ENCODE results near the gene KIAA1958.

DNA sequence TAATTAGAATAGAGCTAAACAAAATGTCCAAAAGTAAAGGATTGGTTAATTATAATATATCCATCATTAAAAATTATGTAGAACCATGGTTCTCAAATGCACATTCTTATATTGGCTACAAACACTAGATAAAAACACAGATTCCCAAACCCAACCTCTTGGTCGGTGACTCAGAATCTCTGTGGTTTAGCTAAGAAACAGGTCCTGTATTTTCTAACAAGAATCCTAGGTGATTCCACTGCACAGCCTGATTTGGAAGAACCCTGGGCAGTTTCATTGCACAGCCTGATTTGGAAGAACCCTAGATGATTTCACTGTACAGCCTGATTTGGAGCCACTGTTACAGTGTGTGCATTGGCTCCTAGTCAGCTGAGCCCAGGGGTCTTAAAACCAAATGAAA lies 67.9 kb downstream of the KIAA1958 start:
- TF ChIP-seq, protein P1, sequence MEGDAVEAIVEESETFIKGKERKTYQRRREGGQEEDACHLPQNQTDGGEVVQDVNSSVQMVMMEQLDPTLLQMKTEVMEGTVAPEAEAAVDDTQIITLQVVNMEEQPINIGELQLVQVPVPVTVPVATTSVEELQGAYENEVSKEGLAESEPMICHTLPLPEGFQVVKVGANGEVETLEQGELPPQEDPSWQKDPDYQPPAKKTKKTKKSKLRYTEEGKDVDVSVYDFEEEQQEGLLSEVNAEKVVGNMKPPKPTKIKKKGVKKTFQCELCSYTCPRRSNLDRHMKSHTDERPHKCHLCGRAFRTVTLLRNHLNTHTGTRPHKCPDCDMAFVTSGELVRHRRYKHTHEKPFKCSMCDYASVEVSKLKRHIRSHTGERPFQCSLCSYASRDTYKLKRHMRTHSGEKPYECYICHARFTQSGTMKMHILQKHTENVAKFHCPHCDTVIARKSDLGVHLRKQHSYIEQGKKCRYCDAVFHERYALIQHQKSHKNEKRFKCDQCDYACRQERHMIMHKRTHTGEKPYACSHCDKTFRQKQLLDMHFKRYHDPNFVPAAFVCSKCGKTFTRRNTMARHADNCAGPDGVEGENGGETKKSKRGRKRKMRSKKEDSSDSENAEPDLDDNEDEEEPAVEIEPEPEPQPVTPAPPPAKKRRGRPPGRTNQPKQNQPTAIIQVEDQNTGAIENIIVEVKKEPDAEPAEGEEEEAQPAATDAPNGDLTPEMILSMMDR (IDR thresholded peaks at IDR 0.05): no peak
- no peak for TF ChIP-seq POLR2A (IDR thresholded peaks at IDR 0.05)
